Tibial artery (tissue), 4 donors: Measurements from ENCODE around the gene CCL20.

Source experiments
- DNase-seq, 2 donors: peaks; one replicate each; pipeline ENCODE4 v3.0.0-alpha.2; 2019
- H3K27ac ChIP-seq, 2 donors: fragments of 200-600 bp; sonication (generic) in 1 of 2; 1 replicate in 1 of 2; 2 replicates in 1 of 2; pipeline ENCODE4 v1.5.1; 2018 to 2019; ENCODE audit warnings: mild to moderate bottlenecking in 1 of 2
- H3K27me3 ChIP-seq, 2 donors: fragments of 200-600 bp; sonication (generic) in 1 of 2; one replicate each; pipeline versions ENCODE4 v1.5.1 to v1.6.0; 2016 to 2019
- H3K36me3 ChIP-seq, 3 donors: fragments of 200-600 bp; sonication (generic) in 2 of 3; one replicate each; pipeline ENCODE4 v1.5.1; 2016 to 2019; ENCODE audit warnings: mild to moderate bottlenecking in 2 of 3
- H3K4me1 ChIP-seq, 4 donors: fragments of 200-600 bp; sonication (generic) in 2 of 4; 1 replicate in 3 of 4; 2 replicates in 1 of 4; pipeline ENCODE4 v1.5.1; 2016 to 2019
- H3K4me3 ChIP-seq, 2 donors: fragments of 200-600 bp; sonication (generic) in 1 of 2; 1 replicate in 1 of 2; 2 replicates in 1 of 2; pipeline ENCODE4 v1.5.1; 2018 to 2019; ENCODE audit warnings: mild to moderate bottlenecking in 2 of 2
- H3K9me3 ChIP-seq, 3 donors: fragments of 200-600 bp; sonication (generic) in 1 of 3; one replicate each; pipeline ENCODE4 v1.5.1; 2016 to 2019
- CTCF ChIP-seq, 2 experiments: fragments of 200-600 bp in 1 of 2; fragments of 450-650 bp in 1 of 2; IDR thresholded peaks; one replicate each; pipeline ENCODE4 v1.5.1; 2017 to 2019; ENCODE audit warnings: antibody characterized with exemption in 2 of 2, mild to moderate bottlenecking in 1 of 2, moderate library complexity in 1 of 2
- intact Hi-C: fragments of 100-400 bp; cut with DNase I; formaldehyde crosslinking; loops from one replicate; pipeline ENCODE4 v1.15.0; 2023; ENCODE audit warnings: low total_unique reads

The CCL20 gene

GRCh38 chr2:227782804-227783203, 30.8 kb upstream of the CCL20 start:
- no peak for DNase-seq
- TF ChIP-seq CTCF (IDR thresholded peaks at IDR 0.05) = no peak

GRCh38 chr2:227783404-227784138, 30.1 kb upstream of the CCL20 start:
- no peaks in the 10 kb centered on the region for H3K27me3 ChIP-seq
- no peak overlapping the region for H3K27ac ChIP-seq

More at GRCh38 chr2:227782804-227783203, 30.8 kb upstream of the CCL20 start:
- H3K4me1 ChIP-seq = no peaks in the 10 kb centered on the region
- H3K27ac ChIP-seq = no peak overlapping the region
- H3K4me3 ChIP-seq = no peak overlapping the region
- no peaks in the 10 kb centered on the region for H3K9me3 ChIP-seq
- H3K36me3 ChIP-seq = no peaks in the 10 kb centered on the region
- intact Hi-C loops = no loop called here
- H3K27me3 ChIP-seq = no peaks in the 10 kb centered on the region

GRCh38 chr2:227785293-227785692, 28.3 kb upstream of the CCL20 start:
- H3K9me3 ChIP-seq = no peaks in the 10 kb centered on the region
- no peaks in the 10 kb centered on the region for H3K27me3 ChIP-seq
- no peak for DNase-seq
- intact Hi-C loops = no loop called here
- H3K4me3 ChIP-seq = no peak overlapping the region
- H3K4me1 ChIP-seq = no peaks in the 10 kb centered on the region
- H3K27ac ChIP-seq = no peak overlapping the region
- H3K36me3 ChIP-seq = no peaks in the 10 kb centered on the region
- no peak for TF ChIP-seq CTCF (IDR thresholded peaks at IDR 0.05)

More at GRCh38 chr2:227783404-227784138, 30.1 kb upstream of the CCL20 start:
- Histone ChIP-seq H3K9me3 (no peaks in the 10 kb centered on the region), H3K4me3 (no peak overlapping the region), H3K36me3 (no peaks in the 10 kb centered on the region), H3K4me1 (no peaks in the 10 kb centered on the region)
- DNase-seq = no peak
- intact Hi-C loops = no loop called here
- no peak for TF ChIP-seq CTCF (IDR thresholded peaks at IDR 0.05)

GRCh38 chr2:227788561-227789018, 25.1 kb upstream of the CCL20 start:
- intact Hi-C loops = no loop called here
- no peak overlapping the region for H3K4me3 ChIP-seq
- no peak overlapping the region for H3K27ac ChIP-seq
- TF ChIP-seq CTCF (IDR thresholded peaks at IDR 0.05) = no peak
- H3K27me3 ChIP-seq = no peaks in the 10 kb centered on the region
- H3K36me3 ChIP-seq = no peaks in the 10 kb centered on the region
- no peaks in the 10 kb centered on the region for H3K4me1 ChIP-seq
- no peak for DNase-seq
- no peaks in the 10 kb centered on the region for H3K9me3 ChIP-seq

GRCh38 chr2:227789803-227790202, 23.8 kb upstream of the CCL20 start:
- Histone ChIP-seq H3K9me3 (no peaks in the 10 kb centered on the region), H3K27ac (no peak overlapping the region), H3K27me3 (no peaks in the 10 kb centered on the region), H3K4me3 (no peak overlapping the region), H3K4me1 (no peaks in the 10 kb centered on the region), H3K36me3 (no peaks in the 10 kb centered on the region)
- no peak for TF ChIP-seq CTCF (IDR thresholded peaks at IDR 0.05)
- intact Hi-C loops = no loop called here
- DNase-seq = no peak
